HG02623 (cell line): Measurements from ENCODE around the gene GYG2.
"Not testable (repeated sequence)": the region's sequence is repeated elsewhere in the genome, so short reads cannot be mapped to it uniquely, and the experiment has no call there.

Source experiments
- ATAC-seq: cut with Tn5 transposase; IDR thresholded peaks from one replicate; pipeline ENCODE4 v1.9.1; 2021; ENCODE audit warnings: moderate library complexity; ENCODE audit not compliant: unreplicated experiment

The GYG2 gene

GRCh38 chrX:2828344-2828958 is at the start of gene GYG2:
Gene GYG2 (plus strand): TSS chrX:2828930. CDS start chrX:2830189, 1,259 bp downstream.
- ATAC-seq = no peak

GRCh38 chrX:2780472-2781225 is 48.1 kb upstream of the GYG2 start:
- not testable (repeated sequence) for ATAC-seq

- ATAC-seq = no peak
Observed at GRCh38 chrX:2781226-2781571, 47.5 kb upstream of the GYG2 start.

GRCh38 chrX:2781698-2782097 is 47.0 kb upstream of the GYG2 start:
- no peak for ATAC-seq

- no peak for ATAC-seq
Observed at GRCh38 chrX:2782171-2782570, 46.6 kb upstream of the GYG2 start.

GRCh38 chrX:2782778-2783177 is 46.0 kb upstream of the GYG2 start:
- no peak for ATAC-seq

GRCh38 chrX:2784026-2784425 is 44.7 kb upstream of the GYG2 start:
- ATAC-seq = no peak

GRCh38 chrX:2785538-2785937 is 43.2 kb upstream of the GYG2 start:
- ATAC-seq = no peak

GRCh38 chrX:2788980-2789379 is 39.8 kb upstream of the GYG2 start:
- ATAC-seq = no peak

GRCh38 chrX:2789569-2789968 is 39.2 kb upstream of the GYG2 start:
- ATAC-seq = no peak

GRCh38 chrX:2793752-2794151 is 35.0 kb upstream of the GYG2 start:
- no peak for ATAC-seq

- ATAC-seq = no peak
Observed at GRCh38 chrX:2794336-2794735, 34.4 kb upstream of the GYG2 start.

- not testable (repeated sequence) for ATAC-seq
Observed at GRCh38 chrX:2796808-2797207, 31.9 kb upstream of the GYG2 start.

GRCh38 chrX:2799369-2799768 is 29.4 kb upstream of the GYG2 start:
- no peak for ATAC-seq

- ATAC-seq = not testable (repeated sequence)
Observed at GRCh38 chrX:2799980-2800379, 28.8 kb upstream of the GYG2 start.

- ATAC-seq = no peak
Observed at GRCh38 chrX:2801223-2801622, 27.5 kb upstream of the GYG2 start.

- ATAC-seq = not testable (repeated sequence)
Observed at GRCh38 chrX:2802376-2803090, 26.2 kb upstream of the GYG2 start.

GRCh38 chrX:2803486-2803885 is 25.2 kb upstream of the GYG2 start:
- not testable (repeated sequence) for ATAC-seq

- ATAC-seq = not testable (repeated sequence)
Observed at GRCh38 chrX:2804106-2804843, 24.5 kb upstream of the GYG2 start.

GRCh38 chrX:2804858-2805257 is 23.9 kb upstream of the GYG2 start:
- not testable (repeated sequence) for ATAC-seq

GRCh38 chrX:2811271-2811670 is 17.5 kb upstream of the GYG2 start:
- ATAC-seq = no peak
